Glutamatergic neuron (in vitro differentiated cells): ENCODE measurements around the gene PIK3C2B. TPM values are rescaled to one million over a fixed set of nuclear protein-coding genes. Genes with fewer than 3 reads are reported as not detected.

Source experiments
- DNase-seq: peaks from one replicate; pipeline ENCODE4 v3.0.0; 2022
- H3K27ac Mint-ChIP-seq: one replicate; pipeline ENCODE4 v1.8.0; 2020; ENCODE audit warnings: mild to moderate bottlenecking, mixed read lengths, inconsistent platforms; ENCODE audit not compliant: unreplicated experiment
- H3K27me3 Mint-ChIP-seq: one replicate; pipeline ENCODE4 v1.8.0; 2020; ENCODE audit warnings: mild to moderate bottlenecking, moderate library complexity, mixed read lengths, inconsistent platforms; ENCODE audit not compliant: unreplicated experiment
- H3K36me3 Mint-ChIP-seq: one replicate; pipeline ENCODE4 v1.8.0; 2020; ENCODE audit warnings: mild to moderate bottlenecking, mixed read lengths, inconsistent platforms; ENCODE audit not compliant: unreplicated experiment
- H3K4me1 Mint-ChIP-seq: one replicate; pipeline ENCODE4 v1.8.0; 2020; ENCODE audit warnings: mild to moderate bottlenecking, low read depth, mixed read lengths, inconsistent platforms; ENCODE audit not compliant: unreplicated experiment
- H3K4me3 Mint-ChIP-seq: one replicate; pipeline ENCODE4 v1.8.0; 2020; ENCODE audit warnings: mild to moderate bottlenecking, mixed read lengths, inconsistent platforms; ENCODE audit not compliant: unreplicated experiment
- H3K9me3 Mint-ChIP-seq: one replicate; pipeline ENCODE4 v1.8.0; 2020; ENCODE audit warnings: mild to moderate bottlenecking, moderate library complexity, mixed read lengths, inconsistent platforms; ENCODE audit not compliant: unreplicated experiment
- CTCF ChIP-seq: fragments of 200-600 bp; sonication (generic); IDR thresholded peaks from one replicate; pipeline ENCODE4 v1.5.0; 2021; ENCODE audit not compliant: partially characterized antibody, unreplicated experiment
- total RNA-seq: library from RNA; stranded (reverse); fragmentation: NEBNext Ultra II Directional; extraction: Animal tissue kit (Norgen Biotek cat#: 25700); gene quantifications from one replicate; pipeline ENCODE4 v1.2.1, GENCODE V29; 2021; ENCODE audit not compliant: unreplicated experiment

PIK3C2B gene
- total RNA-seq, 1 donor from 2014 or later, result 156 TPM

- no peak for TF ChIP-seq CTCF
- DNase-seq, result no peak
Measured at GRCh38 chr1:204450461-204451257, 43.9 kb downstream of the PIK3C2B start.

GRCh38 chr1:204449678-204450280, 44.8 kb downstream of the PIK3C2B start:
- Mint-ChIP-seq H3K36me3 (peaks cover 12% of the 10 kb centered on the region), H3K4me1 (peaks cover 46% of the 10 kb centered on the region), H3K9me3 (peaks cover 38% of the 10 kb centered on the region), H3K27ac (no peak overlapping the region), H3K27me3 (peaks cover 30% of the 10 kb centered on the region), H3K4me3 (no peak overlapping the region)
- no peak for TF ChIP-seq CTCF
- no peak for DNase-seq

More at GRCh38 chr1:204450461-204451257, 43.9 kb downstream of the PIK3C2B start:
- Mint-ChIP-seq H3K27me3 (peaks cover 27% of the 10 kb centered on the region), H3K27ac (no peak overlapping the region), H3K36me3 (peaks cover 12% of the 10 kb centered on the region), H3K4me1 (peaks cover 42% of the 10 kb centered on the region), H3K9me3 (peaks cover 38% of the 10 kb centered on the region), H3K4me3 (peak overlapping the region; percentile 10)

- Mint-ChIP-seq H3K36me3 (peaks cover 12% of the 10 kb centered on the region), H3K4me3 (no peak overlapping the region), H3K4me1 (peaks cover 47% of the 10 kb centered on the region), H3K27ac (no peak overlapping the region), H3K27me3 (peaks cover 28% of the 10 kb centered on the region), H3K9me3 (peaks cover 32% of the 10 kb centered on the region)
- no peak for TF ChIP-seq CTCF
- DNase-seq, result no peak
Measured at GRCh38 chr1:204448991-204449677, 45.5 kb downstream of the PIK3C2B start.

GRCh38 chr1:204448344-204448964, 46.2 kb downstream of the PIK3C2B start:
- TF ChIP-seq CTCF, result no peak
- no peak overlapping the region for H3K4me3 Mint-ChIP-seq
- H3K27me3 Mint-ChIP-seq, result peaks cover 28% of the 10 kb centered on the region
- peak overlapping the region; percentile 38 for H3K27ac Mint-ChIP-seq
- peaks cover 53% of the 10 kb centered on the region for H3K4me1 Mint-ChIP-seq
- DNase-seq, result no peak
- peaks cover 29% of the 10 kb centered on the region for H3K9me3 Mint-ChIP-seq
- H3K36me3 Mint-ChIP-seq, result peaks cover 11% of the 10 kb centered on the region
